NCI-H2196 (cell line): ENCODE results near the gene IL1R2.
A peak's percentile ranks its signal among the peaks of the same experiment; 100 is the strongest.
"Not testable (repeated sequence)": the region's sequence is repeated elsewhere in the genome, so short reads cannot be mapped to it uniquely, and the experiment has no call there.

Source experiments
- DNase-seq: peaks from one replicate; lab custom pipeline; 2025; ENCODE audit not compliant: unreplicated experiment; lab: John Stamatoyannopoulos, UW

The IL1R2 gene

GRCh38 chr2:102058293-102058833 lies 66.6 kb downstream of the IL1R2 start:
- no peak for DNase-seq

- DNase-seq = no peak
Observed at GRCh38 chr2:102059151-102059550, 67.4 kb downstream of the IL1R2 start.

GRCh38 chr2:102060047-102060446 lies 68.3 kb downstream of the IL1R2 start:
- no peak for DNase-seq

- DNase-seq = no peak
Observed at GRCh38 chr2:102060792-102061191, 69.0 kb downstream of the IL1R2 start.

GRCh38 chr2:102061286-102061699 lies 69.5 kb downstream of the IL1R2 start:
- DNase-seq = no peak

- no peak for DNase-seq
Observed at GRCh38 chr2:102061962-102062795, 70.4 kb downstream of the IL1R2 start.

GRCh38 chr2:102062802-102063201 lies 71.0 kb downstream of the IL1R2 start:
- no peak for DNase-seq

- no peak for DNase-seq
Observed at GRCh38 chr2:102063487-102063911, 71.7 kb downstream of the IL1R2 start.

- no peak for DNase-seq
Observed at GRCh38 chr2:102063941-102064678, 72.3 kb downstream of the IL1R2 start.

GRCh38 chr2:102064679-102065674 lies 73.2 kb downstream of the IL1R2 start:
- DNase-seq = no peak

GRCh38 chr2:102065675-102066252 lies 74.0 kb downstream of the IL1R2 start:
- no peak for DNase-seq

- no peak for DNase-seq
Observed at GRCh38 chr2:102066554-102066953, 74.8 kb downstream of the IL1R2 start.

- not testable (repeated sequence) for DNase-seq
Observed at GRCh38 chr2:102068126-102068525, 76.4 kb downstream of the IL1R2 start.

- DNase-seq = no peak
Observed at GRCh38 chr2:102069311-102069974, 77.7 kb downstream of the IL1R2 start.

GRCh38 chr2:102070058-102070642 lies 78.4 kb downstream of the IL1R2 start:
- peak; percentile 7 for DNase-seq

GRCh38 chr2:102072741-102073140 lies 81.0 kb downstream of the IL1R2 start:
- no peak for DNase-seq

- DNase-seq = no peak
Observed at GRCh38 chr2:102073168-102073724, 81.5 kb downstream of the IL1R2 start.

GRCh38 chr2:102074152-102074783 lies 82.5 kb downstream of the IL1R2 start:
- no peak for DNase-seq

GRCh38 chr2:102075479-102075878 lies 83.7 kb downstream of the IL1R2 start:
- no peak for DNase-seq
